Measurements from ENCODE around the gene GPR158. TPM values are rescaled to one million over a fixed set of nuclear protein-coding genes. Genes with fewer than 3 reads are reported as not detected.

GPR158 gene
- total and polyA plus RNA-seq, 5 donors from 2014 or later = not detected

DNA sequence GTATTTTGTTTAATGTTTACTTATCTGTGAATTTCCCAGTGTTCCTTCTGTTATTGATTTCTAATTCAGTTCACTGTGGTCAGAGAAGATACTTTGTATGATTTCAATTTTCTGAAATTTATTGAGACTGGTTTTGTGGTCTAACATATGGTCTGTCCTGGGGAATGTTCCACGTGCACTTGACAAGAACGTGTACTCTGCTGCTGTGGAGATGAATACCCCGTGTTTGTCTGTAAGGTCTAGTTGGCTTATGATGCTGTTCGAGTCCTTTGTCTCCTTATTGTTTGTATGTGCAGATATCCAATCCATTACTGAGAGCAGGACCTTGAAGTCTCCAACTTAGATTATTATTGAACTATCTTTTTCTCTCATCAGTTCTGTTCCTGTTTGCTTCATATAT, 387.7 kb downstream of the GPR158 start:
- no peak overlapping the region for H3K27ac ChIP-seq (ENCODE audit: insufficient read depth, low read length, poor library complexity, severe bottlenecking)
- Mint-ChIP-seq H3K4me3 (no peak overlapping the region), H3K27ac (no peak overlapping the region), H3K36me3 (no peaks in the 10 kb centered on the region), H3K27me3 (no peaks in the 10 kb centered on the region), H3K4me1 (no peaks in the 10 kb centered on the region), H3K9me3 (peaks cover 0 to 8% (median 0%) of the 10 kb centered on the region in 7 donors)
- no peaks in the 10 kb centered on the region for H3K36me3 ChIP-seq (ENCODE audit: control insufficient read depth, insufficient read depth, low read length)
- no peak for ATAC-seq (ENCODE audit: low read depth in 2 of 2)
- H3K9me3 ChIP-seq (ENCODE audit: control insufficient read depth in 2 of 2, low read length in 2 of 2) = no peaks in the 10 kb centered on the region
- DNase-seq = no peak
- no peak overlapping the region for H3K4me3 ChIP-seq (ENCODE audit: low read depth, low read length)
- no peaks in the 10 kb centered on the region for H3K4me1 ChIP-seq (ENCODE audit: control insufficient read depth, insufficient read depth, low read length, poor library complexity, severe bottlenecking)
- H3K27me3 ChIP-seq (ENCODE audit: control insufficient read depth, insufficient read depth, low read length) = no peaks in the 10 kb centered on the region

DNA sequence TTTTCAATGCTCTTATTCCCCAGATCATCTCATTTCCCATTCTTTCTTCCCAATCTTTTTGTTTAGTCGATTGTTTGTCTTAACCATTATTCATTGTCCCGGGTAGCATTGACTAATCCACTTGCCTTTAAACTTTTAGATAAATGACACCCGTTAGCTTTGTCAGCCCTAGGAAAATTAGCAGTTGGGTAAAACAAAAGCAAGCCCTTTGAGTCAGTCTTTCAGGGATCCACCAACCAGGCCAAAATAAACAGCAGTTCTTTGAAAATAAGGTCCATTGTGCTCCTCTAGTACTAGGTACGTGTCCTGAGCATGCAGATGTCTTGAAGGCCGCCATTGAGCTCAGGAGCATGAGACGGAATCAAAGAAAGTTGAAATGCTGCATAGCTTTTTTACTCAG, 389.6 kb downstream of the GPR158 start:
- DNase-seq (no peak), ATAC-seq (ENCODE audit: low read depth in 2 of 2) (no peak)
- no peaks in the 10 kb centered on the region for H3K4me1 ChIP-seq (ENCODE audit: control insufficient read depth, insufficient read depth, low read length, poor library complexity, severe bottlenecking)
- no peaks in the 10 kb centered on the region for H3K9me3 ChIP-seq (ENCODE audit: control insufficient read depth in 2 of 2, low read length in 2 of 2)
- peaks cover 0 to 6% (median 2%) of the 10 kb centered on the region in 7 donors for H3K9me3 Mint-ChIP-seq
- H3K27ac Mint-ChIP-seq = no peak overlapping the region
- H3K4me3 Mint-ChIP-seq = no peak overlapping the region
- H3K36me3 Mint-ChIP-seq = no peaks in the 10 kb centered on the region
- no peak overlapping the region for H3K4me3 ChIP-seq (ENCODE audit: low read depth, low read length)
- H3K27ac ChIP-seq (ENCODE audit: insufficient read depth, low read length, poor library complexity, severe bottlenecking) = no peak overlapping the region
- H3K36me3 ChIP-seq (ENCODE audit: control insufficient read depth, insufficient read depth, low read length) = no peaks in the 10 kb centered on the region
- H3K27me3 Mint-ChIP-seq = no peaks in the 10 kb centered on the region
- no peaks in the 10 kb centered on the region for H3K4me1 Mint-ChIP-seq
- no peaks in the 10 kb centered on the region for H3K27me3 ChIP-seq (ENCODE audit: control insufficient read depth, insufficient read depth, low read length)

DNA sequence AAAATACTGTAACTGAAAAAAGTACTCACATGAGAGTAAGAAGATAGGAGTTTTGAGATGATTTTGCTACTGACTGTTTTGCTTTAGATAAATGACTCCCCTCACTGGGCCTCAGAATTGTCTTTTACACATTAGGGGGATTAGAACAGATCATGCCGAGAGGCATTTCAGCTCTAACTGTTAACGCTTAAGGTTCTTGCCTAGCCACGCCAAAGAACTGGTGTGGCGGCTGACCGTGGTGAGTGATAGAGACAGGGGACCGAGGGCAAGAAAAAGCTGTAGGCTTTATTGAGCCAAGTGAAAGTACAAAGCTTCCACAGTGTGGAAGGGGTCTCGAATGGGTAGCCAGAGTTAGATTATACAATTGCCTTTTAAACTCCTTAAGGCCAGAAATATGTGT, 390.8 kb downstream of the GPR158 start:
- Histone ChIP-seq H3K9me3 (ENCODE audit: control insufficient read depth in 2 of 2, low read length in 2 of 2) (no peaks in the 10 kb centered on the region), H3K27me3 (ENCODE audit: control insufficient read depth, insufficient read depth, low read length) (no peaks in the 10 kb centered on the region), H3K4me3 (ENCODE audit: low read depth, low read length) (no peak overlapping the region), H3K36me3 (ENCODE audit: control insufficient read depth, insufficient read depth, low read length) (no peaks in the 10 kb centered on the region), H3K4me1 (ENCODE audit: control insufficient read depth, insufficient read depth, low read length, poor library complexity, severe bottlenecking) (no peaks in the 10 kb centered on the region), H3K27ac (ENCODE audit: insufficient read depth, low read length, poor library complexity, severe bottlenecking) (no peak overlapping the region)
- Mint-ChIP-seq H3K27me3 (no peaks in the 10 kb centered on the region), H3K36me3 (no peaks in the 10 kb centered on the region), H3K9me3 (peaks cover 0 to 6% (median 3%) of the 10 kb centered on the region in 7 donors), H3K4me1 (no peaks in the 10 kb centered on the region), H3K4me3 (no peak overlapping the region), H3K27ac (no peak overlapping the region)
- DNase-seq = no peak
- no peak for ATAC-seq (ENCODE audit: low read depth in 2 of 2)

DNA sequence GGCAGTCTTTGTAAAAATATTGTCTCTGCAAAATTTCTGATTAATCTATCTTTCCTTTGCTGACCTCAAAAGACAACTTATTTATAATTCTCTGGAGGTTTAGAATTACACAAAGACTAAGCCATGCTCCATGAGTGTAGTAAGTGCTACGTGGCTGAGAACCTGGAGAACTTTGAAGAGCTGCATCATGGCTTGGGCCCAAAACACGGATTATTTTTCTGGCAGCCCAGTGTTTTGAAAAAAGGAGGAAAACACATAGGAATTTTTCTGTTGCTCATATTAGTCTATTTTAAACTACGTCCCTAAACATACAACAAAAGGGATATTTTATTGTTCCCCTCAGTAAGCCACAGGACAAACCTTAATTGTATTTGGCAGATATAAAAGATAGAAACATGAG, 398.5 kb downstream of the GPR158 start:
- Histone ChIP-seq H3K27me3 (ENCODE audit: control insufficient read depth, insufficient read depth, low read length) (no peaks in the 10 kb centered on the region), H3K4me3 (ENCODE audit: low read depth, low read length) (no peak overlapping the region), H3K9me3 (ENCODE audit: control insufficient read depth in 2 of 2, low read length in 2 of 2) (no peaks in the 10 kb centered on the region), H3K36me3 (ENCODE audit: control insufficient read depth, insufficient read depth, low read length) (no peaks in the 10 kb centered on the region), H3K27ac (ENCODE audit: insufficient read depth, low read length, poor library complexity, severe bottlenecking) (no peak overlapping the region), H3K4me1 (ENCODE audit: control insufficient read depth, insufficient read depth, low read length, poor library complexity, severe bottlenecking) (no peaks in the 10 kb centered on the region)
- no peaks in the 10 kb centered on the region for H3K27me3 Mint-ChIP-seq
- DNase-seq (no peak), ATAC-seq (ENCODE audit: low read depth in 2 of 2) (no peak)
- H3K4me3 Mint-ChIP-seq = no peak overlapping the region
- H3K27ac Mint-ChIP-seq = no peak overlapping the region
- no peaks in the 10 kb centered on the region for H3K4me1 Mint-ChIP-seq
- H3K36me3 Mint-ChIP-seq = no peaks in the 10 kb centered on the region
- peaks cover 0 to 13% (median 2%) of the 10 kb centered on the region in 7 donors for H3K9me3 Mint-ChIP-seq

DNA sequence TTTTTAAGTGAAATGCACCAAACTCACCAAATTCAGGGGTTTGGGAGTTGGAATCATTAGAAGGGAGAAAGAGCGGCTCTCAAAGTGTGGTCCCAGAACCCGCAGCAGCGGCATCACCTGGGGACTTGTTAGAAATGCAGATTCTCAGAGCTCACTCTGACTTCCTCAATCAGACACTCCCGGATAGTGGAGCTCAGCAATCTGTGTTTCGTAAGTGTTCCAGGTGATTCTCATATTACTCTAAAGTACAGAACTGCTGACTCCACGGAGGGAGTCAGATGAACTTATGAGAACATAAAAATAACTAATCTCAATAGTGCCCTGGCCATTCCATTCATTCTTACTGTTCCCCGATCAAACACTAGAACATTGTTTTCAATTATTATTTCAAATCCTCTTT, 400.5 kb downstream of the GPR158 start:
- H3K27ac Mint-ChIP-seq = no peak overlapping the region
- Histone ChIP-seq H3K27me3 (ENCODE audit: control insufficient read depth, insufficient read depth, low read length) (no peaks in the 10 kb centered on the region), H3K4me3 (ENCODE audit: low read depth, low read length) (no peak overlapping the region), H3K4me1 (ENCODE audit: control insufficient read depth, insufficient read depth, low read length, poor library complexity, severe bottlenecking) (no peaks in the 10 kb centered on the region), H3K27ac (ENCODE audit: insufficient read depth, low read length, poor library complexity, severe bottlenecking) (no peak overlapping the region), H3K9me3 (ENCODE audit: control insufficient read depth in 2 of 2, low read length in 2 of 2) (no peaks in the 10 kb centered on the region), H3K36me3 (ENCODE audit: control insufficient read depth, insufficient read depth, low read length) (no peaks in the 10 kb centered on the region)
- ATAC-seq (ENCODE audit: low read depth in 2 of 2) (no peak), DNase-seq (no peak)
- H3K9me3 Mint-ChIP-seq = peaks cover 0 to 11% (median 2%) of the 10 kb centered on the region in 7 donors
- H3K4me1 Mint-ChIP-seq = no peaks in the 10 kb centered on the region
- H3K36me3 Mint-ChIP-seq = no peaks in the 10 kb centered on the region
- no peaks in the 10 kb centered on the region for H3K27me3 Mint-ChIP-seq
- no peak overlapping the region for H3K4me3 Mint-ChIP-seq

DNA sequence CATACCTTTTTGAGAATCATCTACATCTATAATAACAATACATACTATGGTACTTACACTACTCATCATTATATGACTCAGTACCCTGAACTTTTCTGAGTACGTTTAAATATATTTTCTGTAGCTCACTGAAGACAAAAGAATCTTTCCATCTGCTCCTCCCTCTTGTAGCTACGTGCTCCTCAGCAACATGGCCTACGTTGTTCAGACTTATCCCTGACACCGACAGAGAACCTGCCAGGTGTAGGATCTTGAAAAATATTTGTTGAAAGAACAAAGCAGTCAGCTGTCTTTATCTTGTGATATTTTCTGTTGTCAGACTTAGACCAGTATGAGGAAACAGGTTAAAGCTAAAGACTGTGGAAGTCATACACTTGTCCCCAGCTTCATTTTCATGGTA, 403.3 kb downstream of the GPR158 start:
- Histone ChIP-seq H3K4me1 (ENCODE audit: control insufficient read depth, insufficient read depth, low read length, poor library complexity, severe bottlenecking) (no peaks in the 10 kb centered on the region), H3K9me3 (ENCODE audit: control insufficient read depth in 2 of 2, low read length in 2 of 2) (no peaks in the 10 kb centered on the region), H3K4me3 (ENCODE audit: low read depth, low read length) (no peak overlapping the region), H3K27me3 (ENCODE audit: control insufficient read depth, insufficient read depth, low read length) (no peaks in the 10 kb centered on the region), H3K36me3 (ENCODE audit: control insufficient read depth, insufficient read depth, low read length) (no peaks in the 10 kb centered on the region), H3K27ac (ENCODE audit: insufficient read depth, low read length, poor library complexity, severe bottlenecking) (no peak overlapping the region)
- H3K4me1 Mint-ChIP-seq = no peaks in the 10 kb centered on the region
- ATAC-seq (ENCODE audit: low read depth in 2 of 2) (no peak), DNase-seq (no peak)
- H3K4me3 Mint-ChIP-seq = no peak overlapping the region
- peaks cover under 1 to 11% (median 2%) of the 10 kb centered on the region in 7 donors for H3K9me3 Mint-ChIP-seq
- no peaks in the 10 kb centered on the region for H3K36me3 Mint-ChIP-seq
- H3K27me3 Mint-ChIP-seq = no peaks in the 10 kb centered on the region
- H3K27ac Mint-ChIP-seq = no peak overlapping the region

DNA sequence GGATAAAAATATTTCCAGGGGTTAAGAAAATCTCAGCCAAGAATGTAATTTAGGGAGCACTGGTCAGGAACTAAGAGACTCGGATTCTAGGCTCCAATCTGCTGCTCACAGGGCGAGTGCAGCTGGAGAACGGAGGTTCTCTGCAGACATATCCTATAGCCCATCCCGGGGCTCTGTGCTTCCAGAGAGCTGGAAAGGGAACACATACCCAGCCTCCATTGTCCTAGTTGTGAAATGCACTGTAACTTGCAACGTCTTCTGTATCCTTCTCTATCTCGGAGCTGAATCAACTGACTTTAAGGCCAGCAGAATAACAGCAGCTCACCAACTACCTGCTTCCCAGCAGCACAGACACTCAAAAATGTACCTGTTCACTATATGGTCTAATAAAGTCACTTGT, 408.2 kb downstream of the GPR158 start:
- Histone ChIP-seq H3K27ac (ENCODE audit: insufficient read depth, low read length, poor library complexity, severe bottlenecking) (no peak overlapping the region), H3K4me1 (ENCODE audit: control insufficient read depth, insufficient read depth, low read length, poor library complexity, severe bottlenecking) (no peaks in the 10 kb centered on the region), H3K36me3 (ENCODE audit: control insufficient read depth, insufficient read depth, low read length) (no peaks in the 10 kb centered on the region), H3K9me3 (ENCODE audit: control insufficient read depth in 2 of 2, low read length in 2 of 2) (no peaks in the 10 kb centered on the region), H3K4me3 (ENCODE audit: low read depth, low read length) (no peak overlapping the region), H3K27me3 (ENCODE audit: control insufficient read depth, insufficient read depth, low read length) (no peaks in the 10 kb centered on the region)
- Mint-ChIP-seq H3K4me3 (no peak overlapping the region), H3K4me1 (no peaks in the 10 kb centered on the region), H3K27ac (no peak overlapping the region), H3K27me3 (no peaks in the 10 kb centered on the region), H3K9me3 (peaks cover 0 to 13% (median 2%) of the 10 kb centered on the region in 7 donors), H3K36me3 (no peaks in the 10 kb centered on the region)
- DNase-seq (no peak), ATAC-seq (ENCODE audit: low read depth in 2 of 2) (no peak)

DNA sequence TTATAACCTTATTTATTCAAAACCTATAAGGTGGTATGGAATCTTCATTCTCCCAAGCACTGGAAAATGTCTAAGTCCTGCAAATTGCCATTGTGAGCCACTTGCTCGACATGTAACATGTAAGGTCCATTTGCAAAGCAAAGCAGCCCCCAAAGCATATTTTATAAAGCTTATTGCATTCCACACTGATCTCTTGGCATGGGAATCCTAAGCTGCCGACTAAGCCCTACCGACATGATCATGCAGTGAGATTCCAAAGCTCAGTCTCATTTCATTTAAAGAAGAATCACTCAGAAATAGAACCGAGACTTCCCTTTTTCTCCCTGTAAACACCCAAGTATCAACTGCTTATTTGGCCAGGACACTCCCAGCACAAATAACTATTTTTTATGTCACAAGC, 425.9 kb downstream of the GPR158 start:
- no peak overlapping the region for H3K4me3 ChIP-seq (ENCODE audit: low read depth, low read length)
- H3K36me3 ChIP-seq (ENCODE audit: control insufficient read depth, insufficient read depth, low read length) = no peaks in the 10 kb centered on the region
- Mint-ChIP-seq H3K36me3 (no peaks in the 10 kb centered on the region), H3K4me3 (no peak overlapping the region), H3K9me3 (peaks cover 0 to 6% (median 4%) of the 10 kb centered on the region in 7 donors), H3K27ac (no peak overlapping the region), H3K27me3 (no peaks in the 10 kb centered on the region), H3K4me1 (no peaks in the 10 kb centered on the region)
- H3K4me1 ChIP-seq (ENCODE audit: control insufficient read depth, insufficient read depth, low read length, poor library complexity, severe bottlenecking) = no peaks in the 10 kb centered on the region
- no peaks in the 10 kb centered on the region for H3K27me3 ChIP-seq (ENCODE audit: control insufficient read depth, insufficient read depth, low read length)
- H3K9me3 ChIP-seq (ENCODE audit: control insufficient read depth in 2 of 2, low read length in 2 of 2) = no peaks in the 10 kb centered on the region
- no peak for ATAC-seq (ENCODE audit: low read depth in 2 of 2)
- no peak for DNase-seq
- H3K27ac ChIP-seq (ENCODE audit: insufficient read depth, low read length, poor library complexity, severe bottlenecking) = no peak overlapping the region

All from CD4-positive, CD25-positive, alpha-beta regulatory T cell (primary cell).